ENCODE results near the gene NPAS2. TPM values are rescaled to one million over a fixed set of nuclear protein-coding genes. Genes with fewer than 3 reads are reported as not detected.

NPAS2 gene
- total and polyA plus RNA-seq, 12 donors = 4.7 to 51.3 (median 17.6) TPM

DNA sequence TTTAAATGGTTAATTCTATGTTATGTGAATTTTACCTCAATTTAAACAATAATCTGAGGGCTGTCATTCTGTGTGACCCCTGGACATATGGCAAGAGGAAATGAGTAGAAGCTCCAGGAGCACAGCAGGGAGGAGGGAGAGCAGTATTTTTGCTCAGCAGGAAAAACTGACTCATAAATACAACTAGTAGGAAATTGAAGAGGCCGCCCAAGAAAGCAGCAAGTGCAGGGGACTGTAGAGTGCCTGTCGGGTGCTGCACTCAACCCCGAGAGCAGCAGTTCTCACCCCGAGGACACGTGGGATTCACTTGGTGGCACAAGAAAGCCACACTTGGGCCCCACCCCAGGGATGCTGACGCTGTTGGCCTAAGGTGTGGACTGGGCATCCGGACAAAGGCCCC is 60.8 kb downstream of the NPAS2 start:
- H3K27me3 ChIP-seq = no peaks in the 10 kb centered on the region

DNA sequence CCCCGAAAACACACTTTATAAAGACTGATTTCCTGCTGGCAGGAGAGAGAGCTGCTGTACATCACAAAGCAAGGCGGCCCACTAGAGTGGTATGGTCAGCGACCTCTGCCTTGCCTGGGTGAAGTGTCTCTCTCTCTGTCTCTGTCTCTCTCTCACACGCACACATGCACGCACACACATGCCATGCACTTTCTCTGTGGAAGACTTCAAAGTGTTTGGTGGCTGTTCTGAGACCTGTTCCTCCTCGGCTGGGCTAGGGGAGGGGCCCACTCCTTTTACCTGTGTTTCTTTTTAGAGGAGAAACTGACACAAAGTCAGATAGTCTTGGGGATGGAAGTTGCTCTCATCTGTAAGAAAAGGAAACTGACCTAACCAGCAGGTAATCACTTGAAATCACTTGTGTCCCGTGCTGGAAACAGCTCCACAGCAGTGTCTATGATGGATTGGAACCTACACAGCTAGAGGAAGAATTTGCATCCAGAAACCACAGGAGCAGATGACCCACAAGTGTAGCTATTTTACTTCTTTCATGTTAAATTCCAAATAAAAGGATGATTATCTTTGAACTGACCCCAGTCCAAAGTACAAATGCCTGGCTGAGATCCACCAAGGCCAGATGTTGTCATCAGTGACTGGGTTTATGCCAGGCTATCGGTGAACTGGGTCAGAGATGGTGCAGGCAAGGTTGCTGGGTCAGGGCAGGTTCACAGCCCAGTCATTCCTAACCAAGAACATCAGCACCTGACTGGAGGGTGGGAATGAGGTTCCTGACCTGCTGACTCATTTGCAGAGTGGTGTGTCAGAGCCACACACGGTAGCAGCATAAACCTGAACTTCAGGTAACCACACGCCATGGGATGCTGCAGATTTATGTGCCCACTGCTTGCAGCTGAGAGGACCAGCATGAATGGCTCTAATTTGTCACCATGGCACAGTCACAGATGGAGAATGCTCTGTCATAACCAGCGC is 63.0 kb downstream of the NPAS2 start:
- intact Hi-C loops (cut with DNase I) = no loop called here
- 55 to 68% (median 61%) methylated on average over 10 to 11 of the region's 11 CpGs for WGBS, 4 donors

More for the DNA sequence above, 60.8 kb downstream of the NPAS2 start:
- H3K4me3 ChIP-seq = no peak overlapping the region
- H3K27ac ChIP-seq = no peak overlapping the region
- intact Hi-C loops (cut with DNase I) = no loop called here
- DNase-seq = no peak
- no peak for TF ChIP-seq POLR2A (IDR thresholded peaks at IDR 0.05)
- no peaks in the 10 kb centered on the region for H3K9me3 ChIP-seq (replicated peaks in 1 of 3)
- H3K4me1 ChIP-seq (replicated peaks in 1 of 2) = peaks cover 22 to 28% of the 10 kb centered on the region in 2 donors
- no peaks in the 10 kb centered on the region for H3K36me3 ChIP-seq (replicated peaks in 1 of 2)
- WGBS, 4 donors = 86 to 96% (median 92%) methylated on average over 5 to 7 of the region's 7 CpGs

DNA sequence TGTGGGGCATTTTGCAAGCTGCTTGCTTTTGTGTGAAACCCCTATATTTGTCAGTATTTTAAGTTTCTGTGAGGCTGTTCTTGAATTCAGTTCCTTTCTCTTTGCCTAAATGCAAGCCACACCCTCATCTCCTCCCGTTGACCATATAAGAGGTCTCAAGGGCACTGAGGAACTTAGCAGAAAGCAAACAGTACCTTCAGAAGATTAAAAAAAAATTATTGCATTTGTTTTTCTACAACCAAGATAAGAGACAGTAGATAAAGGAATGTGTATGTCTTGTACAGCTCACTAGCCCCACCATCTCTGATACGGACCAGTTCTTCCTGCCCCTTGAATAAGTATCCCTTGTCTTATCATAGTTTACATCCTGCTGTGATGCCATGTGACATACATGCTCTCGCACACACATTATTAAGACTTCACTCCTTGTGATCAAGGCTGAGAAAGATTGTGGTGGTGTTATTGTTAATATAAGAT is 64.2 kb downstream of the NPAS2 start:
- no peaks in the 10 kb centered on the region for H3K27me3 ChIP-seq
- peaks cover 15 to 16% of the 10 kb centered on the region in 2 donors for H3K4me1 ChIP-seq (replicated peaks in 1 of 2)
- no peak for TF ChIP-seq POLR2A (IDR thresholded peaks at IDR 0.05)
- TF ChIP-seq, protein P1, sequence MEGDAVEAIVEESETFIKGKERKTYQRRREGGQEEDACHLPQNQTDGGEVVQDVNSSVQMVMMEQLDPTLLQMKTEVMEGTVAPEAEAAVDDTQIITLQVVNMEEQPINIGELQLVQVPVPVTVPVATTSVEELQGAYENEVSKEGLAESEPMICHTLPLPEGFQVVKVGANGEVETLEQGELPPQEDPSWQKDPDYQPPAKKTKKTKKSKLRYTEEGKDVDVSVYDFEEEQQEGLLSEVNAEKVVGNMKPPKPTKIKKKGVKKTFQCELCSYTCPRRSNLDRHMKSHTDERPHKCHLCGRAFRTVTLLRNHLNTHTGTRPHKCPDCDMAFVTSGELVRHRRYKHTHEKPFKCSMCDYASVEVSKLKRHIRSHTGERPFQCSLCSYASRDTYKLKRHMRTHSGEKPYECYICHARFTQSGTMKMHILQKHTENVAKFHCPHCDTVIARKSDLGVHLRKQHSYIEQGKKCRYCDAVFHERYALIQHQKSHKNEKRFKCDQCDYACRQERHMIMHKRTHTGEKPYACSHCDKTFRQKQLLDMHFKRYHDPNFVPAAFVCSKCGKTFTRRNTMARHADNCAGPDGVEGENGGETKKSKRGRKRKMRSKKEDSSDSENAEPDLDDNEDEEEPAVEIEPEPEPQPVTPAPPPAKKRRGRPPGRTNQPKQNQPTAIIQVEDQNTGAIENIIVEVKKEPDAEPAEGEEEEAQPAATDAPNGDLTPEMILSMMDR (IDR thresholded peaks at IDR 0.05) = no peak
- no peaks in the 10 kb centered on the region for H3K9me3 ChIP-seq (replicated peaks in 1 of 3)
- DNase-seq = no peak
- 26 to 38% (median 30%) methylated on average over 3 of the region's 3 CpGs for WGBS, 4 donors
- H3K4me3 ChIP-seq = no peak overlapping the region
- intact Hi-C loops (cut with DNase I) = no loop called here
- no peak overlapping the region for H3K27ac ChIP-seq
- no peaks in the 10 kb centered on the region for H3K36me3 ChIP-seq (replicated peaks in 1 of 2)

More for the DNA sequence above, 63.0 kb downstream of the NPAS2 start:
- peak overlapping the region in 2 of 5 donors; percentile 32 to 68 for H3K27ac ChIP-seq
- peak; percentile 80 to 92 (median 88) for DNase-seq
- H3K36me3 ChIP-seq (replicated peaks in 1 of 2) = no peaks in the 10 kb centered on the region
- peaks cover 21% of the 10 kb centered on the region in 2 donors for H3K4me1 ChIP-seq (replicated peaks in 1 of 2)
- no peaks in the 10 kb centered on the region for H3K9me3 ChIP-seq (replicated peaks in 1 of 3)
- TF ChIP-seq, protein P1 (IDR thresholded peaks at IDR 0.05) = no peak
- no peak for TF ChIP-seq POLR2A (IDR thresholded peaks at IDR 0.05)
- H3K27me3 ChIP-seq = no peaks in the 10 kb centered on the region
- no peak overlapping the region for H3K4me3 ChIP-seq

DNA sequence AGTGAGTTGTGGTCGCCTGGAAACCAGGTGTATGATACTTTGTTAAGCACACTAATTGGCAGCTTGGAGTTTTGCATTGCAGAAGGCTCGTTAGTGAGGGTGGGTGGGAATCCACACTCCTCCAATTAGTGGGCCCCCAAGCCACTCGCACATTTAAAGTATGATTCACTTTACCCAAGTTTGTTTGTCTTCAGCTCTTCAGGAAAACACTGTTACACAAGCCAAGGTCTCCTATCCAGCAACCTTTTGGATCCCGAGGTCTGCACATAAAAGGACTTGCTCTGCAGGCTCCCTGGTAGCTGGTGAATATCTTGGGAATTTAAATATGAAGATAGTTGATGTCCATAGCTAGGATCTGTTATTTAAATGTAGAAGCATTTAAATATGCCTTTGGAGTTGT is 66.1 kb downstream of the NPAS2 start:
- peak in 1 of 7 donors; percentile 41 for DNase-seq
- no peaks in the 10 kb centered on the region for H3K9me3 ChIP-seq (replicated peaks in 1 of 3)
- WGBS, 4 donors = 48 to 59% (median 56%) methylated on average over 4 of the region's 4 CpGs
- no peak overlapping the region for H3K4me3 ChIP-seq
- intact Hi-C loops (cut with DNase I) = no loop called here
- H3K27me3 ChIP-seq = no peaks in the 10 kb centered on the region
- no peak overlapping the region for H3K27ac ChIP-seq
- peaks cover 15 to 16% of the 10 kb centered on the region in 2 donors for H3K4me1 ChIP-seq (replicated peaks in 1 of 2)
- H3K36me3 ChIP-seq (replicated peaks in 1 of 2) = no peaks in the 10 kb centered on the region
- no peak for TF ChIP-seq POLR2A (IDR thresholded peaks at IDR 0.05)
- TF ChIP-seq, protein P1 (IDR thresholded peaks at IDR 0.05) = no peak

Measured in adrenal gland (tissue), 12 donors.